ENCODE data around the gene C15orf61.
A peak's percentile ranks its signal among the peaks of the same experiment; 100 is the strongest.

C15orf61 gene

DNA sequence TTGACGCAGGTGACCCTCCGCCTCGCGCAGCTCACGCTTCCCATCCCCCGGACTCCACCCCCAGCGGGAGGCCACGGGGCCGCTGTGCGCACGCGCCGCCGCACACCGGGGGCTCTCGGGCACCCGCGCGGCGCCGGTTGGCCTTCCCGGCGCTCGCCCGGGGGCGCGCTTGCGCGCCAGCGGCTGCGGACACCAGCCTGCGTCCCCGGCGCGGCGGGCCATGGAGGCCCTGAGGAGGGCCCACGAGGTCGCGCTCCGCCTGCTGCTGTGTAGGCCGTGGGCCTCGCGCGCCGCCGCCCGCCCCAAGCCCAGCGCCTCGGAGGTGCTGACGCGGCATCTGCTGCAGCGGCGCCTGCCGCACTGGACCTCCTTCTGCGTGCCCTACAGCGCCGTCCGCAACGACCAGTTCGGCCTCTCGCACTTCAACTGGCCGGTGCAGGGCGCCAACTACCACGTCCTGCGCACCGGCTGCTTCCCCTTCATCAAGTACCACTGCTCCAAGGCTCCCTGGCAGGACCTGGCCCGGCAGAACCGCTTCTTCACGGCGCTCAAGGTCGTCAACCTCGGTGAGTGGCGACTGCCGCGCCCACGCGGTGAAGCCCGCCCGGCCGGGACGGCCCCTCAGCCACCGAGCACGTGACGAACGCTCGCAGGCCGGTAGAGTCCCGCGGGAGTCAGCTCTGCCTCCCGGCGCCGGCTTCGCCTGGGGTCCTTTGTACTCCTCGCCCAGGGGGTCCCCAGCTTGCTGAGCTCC, at the start of gene C15orf61:
Gene C15orf61, plus strand, starts transcription at position 103 of the 754 bp plus-strand sequence. Its CDS starts 118 bp downstream, at position 221.
- DNase-seq (ENCODE audit: low read depth in 2 of 2): no peak

DNA sequence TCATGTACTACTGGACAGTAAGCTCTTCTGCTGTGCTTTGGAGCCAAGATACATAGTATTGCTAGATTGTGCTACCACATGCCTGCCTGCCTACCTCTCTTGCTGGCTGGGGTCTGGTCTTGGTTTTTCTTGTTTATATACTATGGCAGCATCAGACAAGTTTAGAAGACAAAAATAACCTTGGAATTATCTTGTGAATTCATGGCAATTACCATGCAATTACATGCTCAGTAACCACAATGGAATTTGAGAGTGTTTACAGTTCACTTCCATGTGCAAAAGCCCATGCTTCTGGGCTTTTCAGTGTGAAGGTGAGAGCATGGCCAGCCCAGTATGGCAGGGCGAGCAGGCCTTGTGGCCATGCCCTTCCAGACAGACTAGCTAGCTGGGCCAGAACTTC, 48.0 kb upstream of the C15orf61 start:
- DNase-seq (ENCODE audit: low read depth in 2 of 2): peak; percentile 10 to 20

DNA sequence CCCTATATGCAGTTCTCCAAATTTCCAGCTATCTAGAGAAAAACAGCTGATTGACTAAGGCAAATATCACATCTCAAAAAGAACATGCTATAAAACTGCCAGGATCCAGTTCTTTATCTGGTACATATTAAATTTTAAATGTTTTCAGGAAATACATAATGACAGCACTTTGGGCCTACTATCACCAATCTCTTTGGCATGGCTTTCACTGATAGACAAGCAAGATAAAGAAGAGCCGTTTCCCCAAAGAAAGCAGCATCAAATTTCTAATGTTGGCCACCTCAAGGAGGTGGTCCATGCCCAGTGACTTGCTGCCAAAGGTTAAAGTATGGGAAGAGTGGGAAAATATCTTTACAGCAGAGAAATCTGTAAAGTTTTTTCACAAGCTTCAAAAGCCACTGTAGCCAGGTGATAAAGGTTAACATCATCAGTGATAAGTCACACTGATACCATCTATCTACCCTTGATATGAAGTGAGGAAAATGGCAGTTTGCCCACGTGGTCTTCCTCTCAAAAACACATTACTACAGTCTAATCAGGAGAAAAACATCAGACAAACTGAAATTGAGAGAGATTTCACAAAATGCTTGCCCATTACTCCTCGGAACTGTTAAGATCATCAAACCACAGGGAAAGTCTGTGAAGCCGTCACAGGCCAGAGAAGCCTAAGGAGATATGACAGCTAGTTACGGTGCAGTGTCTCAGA, 46.4 kb upstream of the C15orf61 start:
- DNase-seq (ENCODE audit: low read depth in 2 of 2): no peak

DNA sequence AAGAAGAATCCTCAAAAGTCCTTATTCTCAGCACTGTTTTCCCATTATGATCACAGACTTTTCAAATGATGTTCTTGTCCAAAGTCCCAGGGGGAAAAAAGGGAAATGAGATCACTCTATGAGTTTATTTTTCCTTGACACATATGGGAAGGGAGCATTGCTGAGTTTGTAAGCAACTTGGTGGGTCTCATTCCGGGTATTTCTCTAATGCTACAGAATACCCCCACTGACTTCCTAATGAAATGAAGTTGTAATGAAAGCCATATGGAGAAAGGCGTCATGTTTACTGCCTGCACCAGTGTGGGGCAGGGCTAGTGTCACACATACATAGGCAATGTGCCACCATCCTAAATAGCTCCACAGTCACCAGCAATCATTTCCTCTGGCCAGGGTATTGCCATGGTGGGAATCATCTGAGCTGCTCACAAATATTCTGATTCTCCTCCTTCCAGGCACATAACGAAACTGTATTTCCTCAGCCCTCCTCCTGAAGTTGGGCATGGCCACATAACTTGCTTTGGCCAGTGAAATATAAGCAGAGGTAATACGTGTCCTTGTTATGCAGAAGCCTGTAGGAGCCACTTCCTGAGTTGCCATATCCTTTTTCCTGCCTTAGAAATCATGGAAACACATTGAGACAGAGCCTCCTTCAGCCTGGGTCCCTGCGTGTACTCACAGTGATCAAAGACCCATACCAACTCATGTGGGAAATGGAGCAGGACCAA, 41.0 kb upstream of the C15orf61 start:
- peak; percentile 76 to 82 for DNase-seq (ENCODE audit: low read depth in 2 of 2)

DNA sequence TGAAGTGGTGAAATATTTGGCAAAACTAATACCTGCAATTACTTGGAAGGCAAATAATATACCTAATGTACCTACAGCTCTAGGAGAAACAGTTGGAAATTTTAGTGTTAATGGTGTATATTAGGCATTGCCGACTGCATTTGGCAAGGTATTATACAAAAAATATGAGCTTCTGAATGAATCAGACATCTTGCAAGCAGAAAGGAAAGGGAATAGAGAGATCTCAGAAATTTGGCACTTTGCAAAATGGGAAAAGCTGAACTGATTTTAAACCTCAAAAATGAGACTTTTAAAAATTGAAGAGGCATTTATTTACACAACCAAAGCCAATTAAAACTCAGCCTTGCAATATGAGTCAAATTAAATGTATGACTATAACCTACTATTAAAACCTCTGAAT, 40.2 kb upstream of the C15orf61 start:
- peak; percentile 63 for DNase-seq (ENCODE audit: low read depth in 2 of 2)

DNA sequence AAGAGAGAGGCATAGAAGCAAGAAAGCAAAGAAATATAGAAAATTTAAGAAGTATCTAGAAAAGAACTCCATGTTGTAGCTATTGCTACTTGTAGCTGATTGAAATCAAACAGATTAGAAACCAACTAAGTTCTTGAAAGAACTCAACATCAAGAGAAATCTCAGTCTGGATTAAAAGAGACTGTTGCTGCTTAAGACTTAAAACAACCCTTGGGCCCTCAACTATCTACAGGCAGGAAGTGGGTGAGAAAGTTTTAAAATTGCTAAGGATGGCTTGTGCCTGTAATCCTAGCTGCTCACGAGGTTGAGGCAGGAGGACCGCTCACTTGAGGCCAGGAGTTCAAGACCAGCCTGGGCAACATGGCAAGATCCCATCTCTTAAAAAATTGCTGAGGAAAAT, 39.3 kb upstream of the C15orf61 start:
- no peak for DNase-seq (ENCODE audit: low read depth in 2 of 2)

DNA sequence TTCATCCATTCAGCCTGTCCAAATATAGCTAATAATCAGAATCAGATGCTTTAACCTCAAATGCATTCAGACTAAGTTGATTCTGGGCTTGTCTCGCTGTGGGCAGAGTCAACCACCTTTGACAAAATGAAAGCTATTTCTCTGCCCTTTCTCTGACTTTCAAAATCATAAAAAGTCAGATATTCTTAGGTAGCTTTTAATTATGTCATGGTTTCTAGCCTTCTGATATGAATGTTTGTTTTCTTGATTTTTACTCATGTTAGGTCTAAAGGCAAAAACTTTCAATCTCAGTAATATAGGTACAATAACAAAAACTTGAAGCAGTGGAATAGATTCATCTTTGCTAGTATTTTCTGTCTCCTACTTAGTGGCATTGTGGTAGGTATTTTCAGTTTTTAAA, 25.3 kb upstream of the C15orf61 start:
- DNase-seq (ENCODE audit: low read depth in 2 of 2): no peak

DNA sequence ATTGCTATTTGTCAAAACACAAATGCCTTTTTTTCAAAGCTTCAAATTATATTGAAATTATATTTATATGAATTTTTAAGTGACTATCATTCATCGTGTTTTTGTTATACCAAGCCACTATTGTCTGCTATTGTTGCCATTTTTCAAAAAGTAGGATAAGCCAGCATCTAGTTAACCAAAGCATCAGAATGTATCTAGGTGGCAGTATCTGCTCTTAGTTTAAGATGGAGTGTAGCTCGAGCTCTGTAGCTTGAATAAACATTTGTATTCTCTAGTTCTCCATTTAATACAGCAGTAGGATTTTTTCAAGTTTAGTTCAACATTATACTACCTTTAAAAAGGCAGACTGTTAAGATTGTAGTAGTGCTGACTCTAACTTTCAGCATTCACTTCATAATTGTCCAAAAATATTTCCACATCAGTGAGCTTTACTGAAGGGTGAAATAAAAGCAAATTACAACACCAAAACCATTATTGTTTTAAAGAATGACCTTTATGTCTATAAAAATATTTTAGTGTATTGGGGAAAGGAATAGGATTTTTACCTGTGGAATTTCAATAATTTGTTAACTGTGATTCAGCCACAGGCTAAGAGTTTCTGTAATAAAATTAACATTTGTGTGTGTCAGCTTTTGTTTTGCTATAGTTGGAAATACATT, 19.6 kb upstream of the C15orf61 start:
- no peak for DNase-seq (ENCODE audit: low read depth in 2 of 2)

DNA sequence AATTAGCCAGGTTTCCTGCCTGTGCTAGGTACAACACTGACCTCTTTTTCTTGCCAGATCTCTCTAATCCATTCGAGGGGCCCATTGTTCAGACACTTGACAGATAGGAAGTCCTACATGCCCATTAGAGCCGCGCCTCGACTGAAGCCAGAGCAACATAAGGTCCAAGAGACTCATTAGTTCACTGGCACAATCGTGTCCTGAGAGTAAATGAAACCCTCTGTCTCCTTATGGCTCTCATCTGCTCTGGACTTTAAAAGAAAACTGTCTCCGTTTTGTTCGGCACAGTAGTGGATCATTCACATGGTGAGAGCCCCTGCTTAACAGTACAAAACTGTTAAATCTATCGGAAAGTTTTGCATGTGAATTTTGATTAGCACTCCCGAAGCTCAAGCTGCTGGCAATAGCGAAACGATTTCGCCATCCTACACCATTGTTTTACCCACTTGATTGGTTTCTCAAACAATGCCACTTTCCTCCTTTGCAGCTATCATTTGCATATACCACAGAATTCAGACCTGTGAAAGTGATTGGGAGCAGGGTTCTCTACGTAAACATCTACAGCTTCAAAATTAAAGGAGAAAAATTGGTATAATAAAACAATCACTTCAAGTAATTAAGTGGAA, 19.0 kb upstream of the C15orf61 start:
- no peak for DNase-seq (ENCODE audit: low read depth in 2 of 2)

DNA sequence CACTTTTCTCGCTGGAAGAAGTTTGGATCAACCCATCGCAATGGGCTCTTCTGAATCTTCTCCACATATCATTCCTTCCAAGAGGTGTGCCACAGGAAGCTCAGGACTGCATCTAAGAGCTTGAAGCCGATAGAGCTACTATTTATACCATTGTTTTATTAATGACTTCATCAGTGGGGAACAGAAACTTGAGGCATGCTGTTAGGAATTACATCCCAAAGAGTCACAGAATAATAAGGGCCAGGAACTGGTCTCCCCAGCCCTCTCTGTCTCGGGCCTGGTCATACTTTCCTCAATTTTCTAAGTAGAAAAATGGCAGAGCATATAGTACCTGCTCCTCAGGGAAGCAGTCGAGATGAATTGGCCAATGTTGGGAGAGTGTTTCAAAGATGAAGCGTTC, 16.9 kb upstream of the C15orf61 start:
- DNase-seq (ENCODE audit: low read depth in 2 of 2): no peak

DNA sequence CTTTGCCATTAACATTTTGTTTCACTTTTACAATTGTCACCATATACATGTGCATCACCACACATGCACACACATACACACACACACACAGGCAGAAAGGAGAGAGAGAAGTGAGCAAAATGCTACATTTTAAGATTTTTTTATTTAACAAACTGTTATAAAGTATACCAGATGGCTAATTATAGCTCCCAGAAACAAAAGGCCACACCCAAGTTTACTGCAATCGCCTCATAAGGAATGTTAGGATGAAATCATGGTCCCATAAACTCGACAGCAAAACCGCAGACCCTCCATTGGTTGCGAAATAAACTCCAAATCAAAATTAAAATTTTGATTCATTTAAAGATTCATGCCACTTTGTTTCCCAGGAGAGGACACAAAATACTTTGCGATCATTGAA, 16.1 kb upstream of the C15orf61 start:
- DNase-seq (ENCODE audit: low read depth in 2 of 2): no peak

DNA sequence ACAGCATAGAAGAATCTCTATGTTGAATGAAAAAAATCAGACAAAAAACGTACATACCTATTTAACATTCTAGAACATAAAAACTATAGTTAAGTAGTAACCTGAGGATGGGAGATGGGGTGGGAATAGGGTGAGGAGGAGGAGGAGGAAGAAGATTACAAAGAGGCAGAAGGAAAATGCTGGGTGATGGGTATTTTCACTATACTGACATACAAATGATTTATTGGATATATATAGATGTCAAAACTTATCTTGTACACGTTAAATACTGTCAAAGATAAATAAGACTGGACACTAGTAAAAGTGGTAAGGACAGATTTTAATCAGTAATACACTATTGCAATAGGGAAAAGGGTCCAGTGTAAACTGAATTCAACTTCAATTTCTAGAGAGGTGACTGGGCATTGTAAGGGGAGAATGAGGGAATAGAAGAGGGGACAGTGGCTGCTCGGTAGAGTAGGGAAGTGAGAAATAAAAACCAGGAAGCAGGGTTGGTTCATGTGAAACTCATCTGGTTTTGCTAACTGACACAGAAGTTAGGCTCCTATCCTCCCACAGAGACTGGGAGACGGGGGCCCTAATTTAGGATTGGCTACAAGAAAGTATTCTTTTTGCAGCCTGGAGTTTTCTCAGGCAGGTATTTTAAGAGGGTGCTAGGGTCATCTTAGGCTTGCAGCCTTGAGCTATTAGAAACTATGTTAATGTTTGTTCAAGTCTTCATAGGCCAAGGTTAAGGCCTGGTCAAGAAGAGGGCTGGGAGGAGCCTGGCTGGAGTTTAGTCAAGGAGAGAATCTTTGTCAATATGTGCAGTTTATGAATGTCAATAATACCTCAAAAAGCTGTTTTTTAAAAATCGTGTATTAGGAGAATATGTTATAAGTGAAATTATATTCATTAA, 15.0 kb upstream of the C15orf61 start:
- no peak for DNase-seq (ENCODE audit: low read depth in 2 of 2)

DNA sequence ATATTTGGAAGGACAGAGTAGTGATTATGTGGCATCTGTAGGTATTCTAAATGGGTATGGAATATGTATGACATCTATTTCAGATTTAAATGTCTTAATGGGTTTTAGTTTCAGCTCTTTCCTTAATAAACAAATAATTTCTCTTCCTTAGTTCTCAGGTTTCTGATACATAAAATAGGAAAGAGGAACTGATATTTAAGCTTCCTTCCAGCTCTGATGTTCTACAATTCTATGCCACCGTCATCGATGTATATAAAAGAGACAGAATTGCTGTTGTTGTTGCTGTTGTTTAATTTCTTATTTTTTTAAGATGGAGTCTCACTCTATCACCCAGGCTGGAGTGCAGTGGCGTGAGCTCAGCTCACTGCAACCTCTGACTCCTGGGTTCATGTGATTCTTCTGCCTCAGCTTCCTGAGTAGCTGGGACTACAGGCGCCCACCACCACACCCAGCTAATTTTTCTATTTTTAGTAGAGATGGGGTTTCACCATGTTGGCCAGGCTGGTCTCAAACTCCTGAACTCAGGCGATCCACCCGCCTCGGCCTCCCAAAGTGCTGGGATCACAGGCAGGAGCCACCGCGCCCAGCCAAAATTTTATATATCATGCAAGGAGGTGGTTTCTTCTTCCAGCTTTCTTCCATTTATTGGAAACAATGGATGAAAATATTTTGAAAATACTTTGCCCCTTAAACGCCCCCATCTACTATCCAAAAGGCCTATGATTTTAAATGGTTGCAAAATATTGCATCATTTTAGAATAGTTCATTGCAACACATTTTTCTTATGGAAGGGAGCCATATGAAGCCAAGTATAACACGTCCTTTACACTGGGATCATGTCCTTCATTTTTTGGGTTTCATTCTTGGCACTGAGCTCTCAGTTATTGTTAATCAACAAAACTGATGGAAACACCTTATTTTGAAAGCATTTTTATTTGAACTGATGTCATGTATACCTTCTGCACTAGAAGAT, 13.9 kb upstream of the C15orf61 start:
- peak; percentile 68 to 76 for DNase-seq (ENCODE audit: low read depth in 2 of 2)

DNA sequence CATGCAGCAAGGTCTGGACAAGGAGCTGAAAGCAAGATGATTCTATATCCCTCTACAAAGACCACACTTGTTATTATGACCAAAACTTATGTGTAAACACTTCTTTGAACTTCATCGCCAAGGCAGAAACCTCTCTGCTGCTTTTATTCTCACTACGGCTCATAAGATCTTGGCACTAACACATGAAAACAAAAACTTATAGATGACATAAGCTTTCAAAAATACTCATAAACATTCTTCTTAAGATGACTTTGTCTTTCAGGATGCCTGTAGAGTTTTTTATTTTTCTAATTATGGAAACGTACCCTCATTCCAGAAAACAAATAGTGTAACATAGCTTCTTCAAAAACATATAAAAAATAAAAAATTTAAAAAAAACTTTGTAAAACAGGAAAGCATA, 12.5 kb upstream of the C15orf61 start:
- DNase-seq (ENCODE audit: low read depth in 2 of 2): no peak

DNA sequence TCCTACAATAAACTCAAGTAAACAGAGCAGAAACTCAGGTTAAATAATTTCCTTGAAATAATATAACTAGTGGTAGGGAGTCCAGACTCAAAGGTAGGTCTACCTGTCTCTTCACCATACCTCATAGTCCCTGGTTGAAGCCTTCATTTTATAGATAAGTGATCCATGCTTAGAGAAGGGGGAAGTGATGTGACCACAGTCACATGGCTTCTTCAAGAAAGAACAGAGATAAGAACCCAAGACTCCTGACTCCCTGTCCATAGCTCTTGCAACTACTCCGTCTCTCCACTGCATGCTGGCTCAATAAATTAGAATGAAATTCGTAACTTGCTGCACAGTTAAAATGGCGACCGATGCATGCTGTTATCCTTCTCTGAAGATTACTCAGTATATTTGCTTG, 11.0 kb upstream of the C15orf61 start:
- no peak for DNase-seq (ENCODE audit: low read depth in 2 of 2)

DNA sequence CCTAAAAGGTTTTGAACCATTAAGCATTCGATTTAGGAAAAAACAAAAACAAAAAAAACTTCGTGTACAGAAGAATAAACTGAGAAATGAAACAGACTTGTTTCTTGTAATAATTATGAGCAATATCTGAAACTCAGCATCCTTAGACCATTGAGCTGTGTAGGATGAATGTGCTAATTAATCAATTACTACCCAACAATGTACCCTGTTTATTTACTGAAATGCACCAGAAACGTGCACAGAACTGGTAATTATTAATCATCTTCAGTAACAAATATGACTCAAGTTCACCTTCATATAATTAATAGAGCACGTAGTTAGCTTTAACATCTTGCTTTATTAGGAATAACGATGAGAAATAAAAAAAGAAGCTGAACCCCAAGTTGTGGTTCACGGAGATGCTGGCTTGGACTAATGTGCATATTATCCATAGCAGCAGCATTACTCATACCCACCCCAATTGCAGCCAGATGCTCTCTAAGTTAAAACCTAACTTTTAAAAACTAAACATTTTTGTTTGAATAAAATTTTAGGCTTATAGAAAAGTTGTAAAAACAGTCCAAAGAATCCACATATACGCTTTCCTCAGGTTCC, 10.2 kb upstream of the C15orf61 start:
- peak; percentile 74 to 75 for DNase-seq (ENCODE audit: low read depth in 2 of 2)

DNA sequence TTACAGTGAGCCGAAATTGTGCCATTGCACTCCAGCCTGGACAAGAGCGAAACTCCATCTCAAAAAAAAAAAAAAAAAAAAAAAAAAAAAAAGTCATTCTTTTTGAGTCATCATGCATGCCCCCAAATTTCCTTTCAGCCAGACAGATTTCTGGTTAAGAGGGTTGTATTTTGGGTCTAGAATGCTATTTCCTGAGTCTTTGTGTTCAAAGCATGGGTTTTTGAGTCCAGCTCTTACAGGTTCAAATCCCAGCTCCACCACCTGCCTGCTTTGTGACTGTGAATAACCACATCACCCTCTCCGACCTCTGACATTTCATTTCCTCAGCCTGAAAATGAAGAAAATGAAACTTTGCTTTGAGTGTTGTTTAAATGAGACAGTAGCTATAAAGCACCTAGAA, 9.3 kb upstream of the C15orf61 start:
- no peak for DNase-seq (ENCODE audit: low read depth in 2 of 2)

DNA sequence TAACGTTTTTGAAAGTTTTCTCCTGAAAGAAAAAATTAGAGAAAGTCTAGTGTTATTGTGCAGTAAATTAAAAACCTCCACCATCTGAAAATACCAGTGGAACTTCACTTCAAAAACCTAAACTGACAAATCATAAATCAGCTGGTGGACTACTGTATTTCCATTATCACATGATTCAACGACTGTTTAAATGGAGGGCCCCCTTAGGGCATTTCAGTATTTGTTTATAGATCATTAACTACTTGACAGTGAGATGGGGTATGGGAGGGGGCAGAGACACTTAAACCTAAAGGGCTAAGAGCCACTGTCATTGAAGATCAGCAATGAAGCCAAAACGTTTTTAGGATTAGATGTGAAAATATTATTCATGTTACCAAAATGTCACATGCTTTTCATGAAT, 8.8 kb upstream of the C15orf61 start:
- DNase-seq (ENCODE audit: low read depth in 2 of 2): no peak

Data from fibroblast of skin of left biceps (primary cell).